Lower leg skin (tissue), 4 donors: ENCODE measurements around the gene CCDC188. TPM values are rescaled to one million over a fixed set of nuclear protein-coding genes. Genes with fewer than 3 reads are reported as not detected.
"Not testable (repeated sequence)": the region's sequence is repeated elsewhere in the genome, so short reads cannot be mapped to it uniquely, and the experiment has no call there.

Source experiments
- DNase-seq, 2 donors: peaks; one replicate each; pipeline ENCODE4 v3.0.0-alpha.2; 2019; ENCODE audit warnings: low spot score in 2 of 2
- H3K4me3 ChIP-seq: fragments of 200-600 bp; sonication (generic); 2 replicates; pipeline ENCODE4 v1.5.1; 2017; ENCODE audit warnings: mild to moderate bottlenecking, low read depth; ENCODE audit not compliant: poor library complexity, severe bottlenecking
- POLR2A ChIP-seq, 2 donors: fragments of 450-650 bp; IDR thresholded peaks; one replicate each; pipeline ENCODE4 v1.6.1; 2016 to 2017; ENCODE audit warnings: antibody characterized with exemption in 2 of 2, mild to moderate bottlenecking in 1 of 2, moderate library complexity in 1 of 2
- WGBS, 2 donors: methylation state at CpG; one replicate each; pipeline ENCODE4 v1.1.5; 2018; 5-methylcytosine and 5-hydroxymethylcytosine counted together
- intact Hi-C: fragments of 100-400 bp; cut with DNase I; formaldehyde crosslinking; loops from one replicate; pipeline ENCODE4 v1.15.0; 2023; ENCODE audit warnings: low total_unique reads
- total RNA-seq, 4 donors: library from RNA; depleted of rRNA; stranded (reverse); fragments of >200 nt; gene quantifications; one replicate each; pipeline ENCODE4 v1.1.0, GENCODE V29; 2016
- TF ChIP-seq, protein P1 (sequence below), 3 donors: fragments of 450-650 bp; IDR thresholded peaks; one replicate each; pipeline ENCODE4 v1.5.1; 2016; ENCODE audit warnings: antibody characterized with exemption in 3 of 3, mild to moderate bottlenecking in 3 of 3, moderate library complexity in 2 of 3

The CCDC188 gene
- total RNA-seq, 4 donors from 2014 or later, result 0.16 to 2.1 (median 1.7) TPM; not detected in 1

DNA sequence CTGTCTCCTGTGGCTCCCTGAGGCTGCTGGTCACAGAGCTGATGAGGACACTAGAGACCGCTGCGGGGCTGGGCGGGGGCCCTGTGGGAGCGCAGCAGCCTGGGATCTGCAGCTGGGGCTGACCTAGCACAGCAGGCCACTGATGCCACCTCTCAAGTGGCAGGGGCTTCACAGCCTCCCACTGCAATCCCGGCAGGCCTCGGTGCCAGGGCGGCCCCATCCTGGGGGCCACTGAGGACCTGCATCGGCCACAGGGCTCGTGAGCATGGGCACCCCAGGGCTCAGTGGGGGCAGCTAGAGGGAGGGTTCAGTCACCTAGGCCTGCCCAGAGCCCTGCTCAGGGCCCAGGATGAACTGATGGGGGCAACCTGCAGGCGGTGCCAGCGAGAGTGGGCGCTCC lies 14.6 kb upstream of the CCDC188 start:
- 88 to 90% methylated on average over 12 of the region's 12 CpGs for WGBS, 2 donors
- no peak overlapping the region for H3K4me3 ChIP-seq
- intact Hi-C loops, result no loop called here
- DNase-seq, result no peak
- no peak for TF ChIP-seq POLR2A (IDR thresholded peaks at IDR 0.05)
- TF ChIP-seq, protein P1, sequence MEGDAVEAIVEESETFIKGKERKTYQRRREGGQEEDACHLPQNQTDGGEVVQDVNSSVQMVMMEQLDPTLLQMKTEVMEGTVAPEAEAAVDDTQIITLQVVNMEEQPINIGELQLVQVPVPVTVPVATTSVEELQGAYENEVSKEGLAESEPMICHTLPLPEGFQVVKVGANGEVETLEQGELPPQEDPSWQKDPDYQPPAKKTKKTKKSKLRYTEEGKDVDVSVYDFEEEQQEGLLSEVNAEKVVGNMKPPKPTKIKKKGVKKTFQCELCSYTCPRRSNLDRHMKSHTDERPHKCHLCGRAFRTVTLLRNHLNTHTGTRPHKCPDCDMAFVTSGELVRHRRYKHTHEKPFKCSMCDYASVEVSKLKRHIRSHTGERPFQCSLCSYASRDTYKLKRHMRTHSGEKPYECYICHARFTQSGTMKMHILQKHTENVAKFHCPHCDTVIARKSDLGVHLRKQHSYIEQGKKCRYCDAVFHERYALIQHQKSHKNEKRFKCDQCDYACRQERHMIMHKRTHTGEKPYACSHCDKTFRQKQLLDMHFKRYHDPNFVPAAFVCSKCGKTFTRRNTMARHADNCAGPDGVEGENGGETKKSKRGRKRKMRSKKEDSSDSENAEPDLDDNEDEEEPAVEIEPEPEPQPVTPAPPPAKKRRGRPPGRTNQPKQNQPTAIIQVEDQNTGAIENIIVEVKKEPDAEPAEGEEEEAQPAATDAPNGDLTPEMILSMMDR (IDR thresholded peaks at IDR 0.05), result no peak

DNA sequence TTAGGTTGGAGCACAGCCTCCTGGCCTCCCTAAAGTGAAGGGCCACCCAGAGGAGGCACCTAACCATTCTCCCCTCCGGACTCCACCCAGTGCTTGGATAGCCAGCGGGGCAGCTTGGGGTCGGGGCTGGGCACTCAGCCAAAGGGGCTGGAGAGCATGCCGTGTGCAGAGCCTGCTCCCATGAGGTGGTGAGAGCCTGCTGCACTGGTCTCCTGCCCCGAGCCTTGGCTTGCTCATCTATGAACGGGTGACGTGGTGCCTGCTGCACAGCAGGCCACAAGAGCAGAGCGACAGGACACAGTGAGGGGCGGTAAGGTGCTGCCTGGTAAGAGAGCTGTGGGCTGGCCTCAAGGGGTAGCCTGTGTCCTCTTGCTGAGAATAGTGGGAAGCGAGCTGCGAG lies 14.0 kb upstream of the CCDC188 start:
- intact Hi-C loops, result no loop called here
- 66 to 69% methylated on average over 8 to 11 of the region's 11 CpGs for WGBS, 2 donors
- DNase-seq, result no peak
- no peak for TF ChIP-seq POLR2A (IDR thresholded peaks at IDR 0.05)
- TF ChIP-seq, protein P1 (IDR thresholded peaks at IDR 0.05), result no peak
- H3K4me3 ChIP-seq, result no peak overlapping the region

DNA sequence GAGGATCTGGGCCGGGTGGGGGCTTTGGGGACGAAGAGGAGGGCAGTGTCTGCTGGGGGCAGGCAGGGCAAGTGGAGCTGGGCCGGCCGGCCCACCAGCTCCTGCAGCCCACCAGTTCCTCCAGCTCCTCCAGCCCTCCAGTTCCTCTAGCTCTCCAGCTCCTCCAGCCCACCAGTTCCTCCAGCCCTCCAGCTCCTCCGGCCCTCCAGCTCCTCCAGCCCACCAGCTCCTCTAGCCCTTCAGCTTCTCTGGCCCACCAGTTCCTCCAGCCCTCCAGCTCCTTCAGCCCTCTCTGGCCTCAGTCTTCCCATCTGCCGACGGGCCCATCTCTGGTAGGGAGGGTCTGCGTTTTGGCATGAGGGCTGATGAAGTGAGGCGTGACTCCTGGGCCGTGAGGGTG lies 9.2 kb upstream of the CCDC188 start:
- no peak for TF ChIP-seq POLR2A (IDR thresholded peaks at IDR 0.05)
- TF ChIP-seq, protein P1 (IDR thresholded peaks at IDR 0.05), result no peak
- 76 to 81% methylated on average over 10 of the region's 10 CpGs for WGBS, 2 donors
- no peak overlapping the region for H3K4me3 ChIP-seq
- DNase-seq, result no peak
- intact Hi-C loops, result no loop called here

DNA sequence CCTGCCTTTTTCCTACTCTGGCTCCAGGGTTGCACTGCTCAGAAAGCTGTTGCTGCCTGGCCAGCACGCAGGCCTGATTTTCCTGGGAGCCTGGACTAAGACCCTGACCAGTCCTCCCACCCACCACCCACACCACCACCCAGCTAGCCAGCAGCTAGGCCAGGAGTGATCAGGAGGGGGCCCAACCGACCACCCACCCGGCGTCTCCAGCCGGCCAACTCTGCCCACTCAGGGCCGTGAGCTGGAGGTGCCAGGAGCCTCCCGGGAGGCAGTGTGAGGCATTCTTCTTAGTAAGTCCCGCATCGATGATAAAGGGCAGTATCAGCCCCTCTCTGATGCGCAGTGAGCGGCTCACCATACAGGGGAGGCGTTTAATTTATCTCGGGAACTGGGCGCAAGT lies 8.7 kb upstream of the CCDC188 start:
- intact Hi-C loops, H3K4me3 ChIP-seq, DNase-seq: not testable (repeated sequence)
- WGBS, 2 donors, result 85 to 87% methylated on average over 5 to 14 of the region's 14 CpGs

DNA sequence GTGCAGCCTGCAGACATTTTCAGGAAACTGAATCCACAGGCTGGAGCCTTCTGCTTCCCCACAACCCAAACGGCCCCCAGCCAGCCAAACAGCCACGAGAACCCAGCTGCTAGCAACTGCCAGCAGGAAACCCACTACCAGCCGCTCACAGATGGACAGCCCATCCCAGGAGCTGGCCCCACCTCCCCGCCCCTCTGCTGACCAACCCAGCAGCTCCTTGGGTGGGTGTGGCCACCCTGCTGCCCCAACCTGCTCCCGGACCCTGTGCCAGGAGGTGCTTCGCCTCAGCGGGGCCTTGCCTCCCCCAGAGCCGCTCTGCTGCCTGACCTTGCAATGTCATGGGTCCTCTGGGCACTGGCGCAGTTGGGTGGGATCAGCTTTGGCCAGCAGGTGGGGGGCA lies 8.2 kb upstream of the CCDC188 start:
- H3K4me3 ChIP-seq, result no peak overlapping the region
- WGBS, 2 donors, result 43 to 53% methylated on average over 5 to 9 of the region's 9 CpGs
- intact Hi-C loops, result no loop called here
- TF ChIP-seq POLR2A (IDR thresholded peaks at IDR 0.05), result no peak
- TF ChIP-seq, protein P1 (IDR thresholded peaks at IDR 0.05), result no peak
- DNase-seq, result no peak

DNA sequence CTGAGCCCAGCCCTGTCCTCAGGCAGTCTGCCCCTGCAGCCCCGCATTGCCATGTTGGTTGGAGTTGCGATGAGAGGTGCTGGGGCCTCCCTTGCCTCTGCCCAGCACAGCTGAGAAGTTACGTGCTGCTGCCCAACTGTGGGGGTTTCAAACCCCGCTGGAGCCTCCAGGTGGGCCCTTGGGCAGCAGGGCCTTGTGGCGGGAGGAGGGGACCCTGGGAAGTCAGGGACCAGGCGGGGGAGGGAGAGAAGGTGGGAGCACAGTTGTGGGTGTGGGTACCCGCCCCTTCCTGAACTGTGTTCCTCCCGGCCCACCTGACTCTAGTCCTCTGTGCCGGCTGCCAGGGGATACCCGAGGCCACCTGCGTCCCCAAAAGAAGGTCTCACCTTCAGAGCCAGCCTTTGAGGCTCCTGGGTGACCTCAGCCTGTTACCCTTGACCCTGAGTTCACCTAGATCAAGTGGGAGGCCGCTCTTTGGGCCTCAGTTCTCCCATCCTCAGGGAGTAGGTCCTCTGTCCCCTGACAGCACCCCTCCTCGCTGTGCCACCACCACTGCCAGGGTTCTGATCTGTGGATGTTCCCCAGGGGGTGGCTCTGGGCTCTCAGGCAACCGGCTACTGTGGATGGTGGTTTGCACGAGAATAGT lies 7.7 kb upstream of the CCDC188 start:
- TF ChIP-seq, protein P1 (IDR thresholded peaks at IDR 0.05), result no peak
- 84 to 85% methylated on average over 14 to 15 of the region's 15 CpGs for WGBS, 2 donors
- no peak for DNase-seq
- intact Hi-C loops, result no loop called here
- H3K4me3 ChIP-seq, result no peak overlapping the region
